GM21367 (cell line): ENCODE data around the gene TBC1D10B.
"Not testable (repeated sequence)": the region's sequence is repeated elsewhere in the genome, so short reads cannot be mapped to it uniquely, and the experiment has no call there.

Experiments
- ATAC-seq: cut with Tn5 transposase; IDR thresholded peaks from one replicate; pipeline ENCODE4 v1.9.1; 2021; ENCODE audit not compliant: unreplicated experiment

The TBC1D10B gene

GRCh38 chr16:30398661-30399434 lies 28.6 kb upstream of the TBC1D10B start:
- no peak for ATAC-seq

- ATAC-seq: no peak
Observed at GRCh38 chr16:30397776-30398660, 27.7 kb upstream of the TBC1D10B start.

- ATAC-seq: no peak
Observed at GRCh38 chr16:30397056-30397455, 26.8 kb upstream of the TBC1D10B start.

- not testable (repeated sequence) for ATAC-seq
Observed at GRCh38 chr16:30396627-30397026, 26.3 kb upstream of the TBC1D10B start.

GRCh38 chr16:30395992-30396585 lies 25.8 kb upstream of the TBC1D10B start:
- no peak for ATAC-seq

- ATAC-seq: no peak
Observed at GRCh38 chr16:30395155-30395991, 25.1 kb upstream of the TBC1D10B start, which contains the start of gene ZNF48. TSS of gene ZNF48 (plus strand) at chr16:30395420. CDS start at chr16:30395795, 375 bp downstream.

GRCh38 chr16:30394592-30395154 lies 24.4 kb upstream of the TBC1D10B start:
- ATAC-seq: no peak

GRCh38 chr16:30383521-30383920 lies 13.2 kb upstream of the TBC1D10B start:
- no peak for ATAC-seq

- ATAC-seq: no peak
Observed at GRCh38 chr16:30382111-30382881, 12.0 kb upstream of the TBC1D10B start, which contains the start of gene SEPTIN1. TSS of gene SEPTIN1 (minus strand) at chr16:30382561. CDS start at chr16:30382542, 19 bp downstream.

GRCh38 chr16:30381291-30382041 lies 11.2 kb upstream of the TBC1D10B start:
- ATAC-seq: no peak

GRCh38 chr16:30380803-30381208 lies 10.5 kb upstream of the TBC1D10B start:
- ATAC-seq: no peak

- ATAC-seq: no peak
Observed at GRCh38 chr16:30380072-30380802, 9.9 kb upstream of the TBC1D10B start.

GRCh38 chr16:30379158-30379783 lies 9.0 kb upstream of the TBC1D10B start:
- no peak for ATAC-seq

- peak; percentile 72 for ATAC-seq
Observed at GRCh38 chr16:30378236-30379157, 8.2 kb upstream of the TBC1D10B start.

GRCh38 chr16:30377812-30378235 lies 7.5 kb upstream of the TBC1D10B start:
- no peak for ATAC-seq

GRCh38 chr16:30377050-30377811 lies 6.9 kb upstream of the TBC1D10B start:
- no peak for ATAC-seq
